ENCODE results near the gene TTC33.
A peak's percentile ranks its signal among the peaks of the same experiment; 100 is the strongest.

Gene TTC33

DNA sequence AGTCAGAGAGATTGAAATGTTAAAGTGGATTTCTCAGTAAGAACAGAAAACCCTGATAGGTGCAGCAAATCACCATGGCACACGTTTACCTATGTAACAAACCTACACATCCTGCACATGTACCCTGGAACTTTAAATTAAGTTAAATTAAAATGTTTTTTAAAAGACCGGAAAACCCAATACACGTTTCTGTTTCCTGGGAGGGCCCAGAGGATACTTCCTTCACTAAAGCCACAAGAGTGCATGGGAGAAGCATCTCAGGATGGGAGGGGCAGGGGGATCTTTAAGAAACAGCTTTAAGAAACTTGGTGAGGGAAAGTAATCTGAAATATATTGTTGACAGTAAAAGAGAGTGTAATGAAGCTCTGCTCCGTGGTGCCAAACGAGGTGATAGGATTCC lies 240.8 kb downstream of the TTC33 start:
- DNase-seq (ENCODE audit: low read depth) = no peak

DNA sequence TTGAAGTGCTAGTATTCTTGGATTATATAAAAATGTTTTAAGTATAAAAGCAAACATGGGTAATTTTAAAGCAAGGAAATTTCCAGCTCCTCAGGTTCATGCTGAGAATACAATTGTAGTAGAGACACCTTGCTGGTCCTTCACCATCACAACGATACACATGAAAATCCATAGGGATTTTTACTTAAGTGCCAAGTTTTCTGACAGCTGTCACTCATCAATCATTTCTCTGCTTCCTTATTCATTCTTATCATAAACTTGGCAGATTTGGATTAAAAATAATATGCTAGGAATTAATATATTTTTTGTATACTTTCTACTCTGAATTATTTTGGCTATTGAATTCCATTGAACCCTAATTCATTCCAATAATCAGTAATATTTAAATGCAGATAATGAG lies 244.0 kb downstream of the TTC33 start:
- no peak for DNase-seq (ENCODE audit: low read depth)

DNA sequence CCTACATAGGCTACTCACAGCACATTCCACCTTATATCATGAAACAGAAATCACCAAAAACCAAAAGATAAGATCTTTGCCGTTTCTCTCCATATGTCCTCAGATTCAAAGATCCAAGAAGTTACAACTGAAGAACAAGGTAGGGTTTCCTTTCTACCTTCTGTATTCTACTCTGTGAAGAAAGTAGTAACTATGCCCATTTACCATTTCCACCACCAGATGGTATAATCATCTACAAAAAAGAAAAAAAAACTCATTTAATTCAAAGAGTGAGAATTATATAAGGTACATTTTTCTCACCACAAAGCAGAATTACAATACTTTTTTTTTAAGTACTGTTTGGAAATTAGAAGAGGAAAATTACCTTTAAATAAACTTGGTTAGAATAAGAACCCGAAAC lies 248.7 kb downstream of the TTC33 start:
- DNase-seq (ENCODE audit: low read depth) = no peak

DNA sequence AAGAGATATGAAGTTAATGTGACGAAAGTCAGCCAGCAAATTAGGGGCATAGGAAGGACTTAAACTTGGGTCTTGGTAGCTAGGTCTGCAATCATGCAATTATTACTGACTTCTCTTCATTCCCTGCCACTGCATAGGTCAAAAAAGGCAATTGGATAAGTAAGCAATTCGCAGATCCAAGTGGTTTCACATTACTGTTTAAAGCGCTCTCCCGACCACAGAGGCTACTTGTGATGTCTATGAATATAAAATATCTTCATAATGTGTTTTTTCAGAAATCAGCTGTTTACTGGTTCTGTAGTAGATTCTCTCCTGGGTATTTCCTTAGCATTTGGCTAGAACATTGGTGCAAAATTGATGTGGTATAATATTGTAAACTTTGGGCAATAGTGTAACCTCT lies 250.7 kb downstream of the TTC33 start:
- no peak for DNase-seq (ENCODE audit: low read depth)

DNA sequence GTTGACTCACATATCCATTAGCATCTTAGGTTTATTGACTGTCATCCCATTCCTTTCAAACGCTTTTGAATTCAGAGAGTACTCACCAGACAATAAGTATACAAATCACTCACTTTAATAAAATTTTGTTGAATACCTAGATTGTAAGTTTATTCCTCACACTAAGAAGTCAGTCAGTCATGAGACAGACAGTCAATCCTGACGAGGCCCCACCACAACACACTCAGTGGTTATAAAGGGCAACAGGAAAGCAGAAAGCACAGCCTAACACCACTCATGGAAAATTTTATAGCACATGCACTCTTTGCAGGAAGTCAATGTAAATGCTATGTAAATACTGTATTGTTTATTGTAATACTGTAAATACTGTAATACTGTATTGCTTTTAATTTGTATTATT lies 252.3 kb downstream of the TTC33 start:
- DNase-seq (ENCODE audit: low read depth) = no peak

- DNase-seq (ENCODE audit: low read depth) = no peak
Observed at GRCh38 chr5:40502736-40503135, 253.0 kb downstream of the TTC33 start.

DNA sequence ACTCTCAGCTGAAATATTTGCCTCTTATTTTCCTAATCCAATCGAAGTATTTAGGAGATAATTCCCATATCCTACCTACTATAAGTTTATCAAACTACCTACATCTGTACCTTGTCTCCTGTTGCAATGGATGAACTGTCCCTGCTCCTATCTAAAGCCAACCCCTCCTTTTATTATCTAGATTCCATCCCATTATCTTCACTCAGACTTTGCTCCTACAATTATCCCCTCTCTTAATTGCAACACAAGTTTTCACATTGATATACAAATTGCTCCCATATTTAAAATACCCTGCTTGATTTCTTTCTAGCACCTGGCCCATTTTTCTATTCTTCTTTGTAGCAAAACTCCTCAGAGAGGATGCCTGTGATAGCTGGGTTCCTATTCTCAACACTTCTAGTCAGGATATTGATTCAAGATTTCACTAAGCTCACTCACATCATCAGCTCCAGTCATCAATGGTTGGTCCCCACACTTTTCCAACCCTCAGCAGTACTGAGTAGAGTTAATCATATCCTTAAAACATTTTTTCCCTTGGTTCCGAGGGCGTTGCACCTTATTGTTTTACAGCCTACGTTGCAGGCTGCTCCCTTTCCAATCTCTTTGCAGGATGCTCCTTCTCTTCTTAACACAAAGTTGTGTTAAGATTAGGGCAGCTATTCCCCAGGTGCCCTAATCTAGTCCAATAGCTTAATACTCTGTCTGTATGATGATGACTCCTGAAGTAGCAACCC lies 253.9 kb downstream of the TTC33 start:
- DNase-seq (ENCODE audit: low read depth) = no peak

- DNase-seq (ENCODE audit: low read depth) = no peak
Observed at GRCh38 chr5:40499518-40500273, 256.1 kb downstream of the TTC33 start.

GRCh38 chr5:40499007-40499406 lies 256.8 kb downstream of the TTC33 start:
- no peak for DNase-seq (ENCODE audit: low read depth)

DNA sequence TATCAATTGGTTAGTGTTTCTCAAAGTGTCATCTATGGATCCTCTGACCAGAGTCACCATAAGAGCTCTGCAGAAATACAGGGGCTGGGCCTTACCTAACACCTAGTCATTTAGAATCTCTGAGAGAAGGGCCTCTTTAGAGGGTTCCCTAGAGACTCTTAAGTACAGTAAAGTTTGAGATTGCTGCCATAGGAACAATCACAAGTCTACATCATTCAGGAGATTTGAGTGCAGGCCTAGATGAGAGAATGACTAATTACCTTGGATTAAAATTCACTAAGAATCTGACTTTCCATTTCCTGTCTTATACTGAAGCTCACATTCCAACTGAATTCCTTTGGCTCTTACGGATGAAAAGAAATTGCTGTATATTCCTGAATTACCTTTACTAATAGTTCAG lies 258.2 kb downstream of the TTC33 start:
- no peak for DNase-seq (ENCODE audit: low read depth)

DNA sequence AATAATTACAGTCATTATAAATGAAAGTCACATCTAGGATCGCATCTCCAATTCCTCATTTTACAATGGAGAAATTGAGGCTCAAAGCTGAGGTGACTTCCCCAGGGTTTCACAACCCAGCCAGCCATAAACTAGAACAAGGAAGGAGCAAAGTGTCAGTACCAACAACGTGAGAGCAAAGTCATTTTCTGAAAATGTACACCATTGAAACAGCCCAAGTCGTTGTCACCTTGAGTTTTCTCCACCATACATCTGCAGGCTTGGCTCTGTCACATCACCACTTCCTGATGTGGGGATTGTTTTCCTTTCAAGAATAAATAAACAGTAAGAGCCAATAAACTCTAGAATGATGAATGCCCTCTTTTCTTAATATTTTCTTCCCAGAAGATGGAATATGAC lies 260.5 kb downstream of the TTC33 start:
- no peak for DNase-seq (ENCODE audit: low read depth)

DNA sequence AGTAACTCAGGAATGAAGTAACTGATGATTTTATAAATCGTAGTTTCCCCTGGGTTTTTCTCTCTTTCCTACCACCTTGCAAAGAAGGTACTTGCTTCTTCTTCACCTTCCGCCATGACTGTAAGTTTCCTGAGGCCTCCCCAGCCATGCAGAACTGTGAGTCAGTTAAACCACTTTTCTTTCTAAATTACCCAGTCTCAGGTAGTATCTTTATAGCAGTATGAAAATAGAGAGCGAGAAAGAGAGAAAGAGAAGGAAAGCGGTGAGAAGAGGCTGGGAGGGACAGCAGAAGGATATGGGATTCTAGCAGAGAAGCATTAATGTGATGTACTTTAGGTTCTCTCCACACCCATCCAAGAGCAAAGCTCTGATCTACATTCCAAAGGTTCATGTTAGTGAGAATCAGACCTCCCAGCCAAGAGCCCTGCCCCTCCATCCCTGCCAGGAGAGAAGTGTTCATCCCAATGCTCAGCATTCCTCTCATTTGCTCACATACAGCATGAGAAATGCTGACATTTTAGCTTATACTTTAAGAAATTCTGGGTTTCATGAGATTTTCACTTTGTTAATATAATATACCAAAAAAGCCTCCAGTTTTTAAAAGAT lies 261.0 kb downstream of the TTC33 start:
- no peak for DNase-seq (ENCODE audit: low read depth)

DNA sequence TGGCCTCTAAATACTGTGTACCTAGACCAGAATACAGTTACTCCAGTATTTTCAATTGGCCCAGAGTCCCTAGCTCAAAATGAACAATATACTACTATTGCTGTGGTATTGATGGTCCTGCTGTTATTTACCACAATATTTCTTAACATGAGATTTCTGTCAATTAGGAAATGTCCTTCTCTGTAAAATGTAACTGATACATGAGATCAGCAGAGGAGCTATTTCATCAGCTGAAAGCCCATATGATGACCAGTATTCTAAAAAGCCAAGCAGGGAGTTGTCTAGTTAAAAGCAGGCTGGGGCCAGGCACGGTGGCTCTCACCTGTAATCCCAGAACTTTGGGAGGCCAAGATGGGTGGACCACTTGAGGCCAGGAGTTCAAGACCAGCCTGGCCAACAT lies 263.7 kb downstream of the TTC33 start:
- no peak for DNase-seq (ENCODE audit: low read depth)

- DNase-seq (ENCODE audit: low read depth) = no peak
Observed at GRCh38 chr5:40491644-40492043, 264.1 kb downstream of the TTC33 start.

- DNase-seq (ENCODE audit: low read depth) = no peak
Observed at GRCh38 chr5:40490464-40491111, 265.2 kb downstream of the TTC33 start.

DNA sequence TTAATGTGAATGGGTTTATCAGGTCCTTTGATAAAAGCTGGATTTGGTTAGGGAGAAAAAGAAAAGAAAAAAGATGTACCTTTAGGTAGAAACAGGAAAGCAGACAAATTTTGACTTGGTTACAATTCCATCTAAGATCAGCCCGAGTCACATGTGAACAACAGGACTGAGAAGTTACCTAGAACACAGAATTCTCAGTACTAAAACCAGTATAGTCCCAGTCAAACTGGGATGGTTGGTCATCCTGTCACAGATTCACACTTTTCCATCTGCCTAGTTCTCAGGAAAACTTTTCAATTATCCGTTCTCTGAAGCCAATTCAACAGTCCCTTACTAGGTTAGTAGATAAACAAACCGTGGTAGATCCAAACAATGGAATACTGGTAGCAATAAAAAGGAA lies 266.3 kb downstream of the TTC33 start:
- no peak for DNase-seq (ENCODE audit: low read depth)

GRCh38 chr5:40486437-40487275 lies 269.1 kb downstream of the TTC33 start:
- no peak for DNase-seq (ENCODE audit: low read depth)

DNA sequence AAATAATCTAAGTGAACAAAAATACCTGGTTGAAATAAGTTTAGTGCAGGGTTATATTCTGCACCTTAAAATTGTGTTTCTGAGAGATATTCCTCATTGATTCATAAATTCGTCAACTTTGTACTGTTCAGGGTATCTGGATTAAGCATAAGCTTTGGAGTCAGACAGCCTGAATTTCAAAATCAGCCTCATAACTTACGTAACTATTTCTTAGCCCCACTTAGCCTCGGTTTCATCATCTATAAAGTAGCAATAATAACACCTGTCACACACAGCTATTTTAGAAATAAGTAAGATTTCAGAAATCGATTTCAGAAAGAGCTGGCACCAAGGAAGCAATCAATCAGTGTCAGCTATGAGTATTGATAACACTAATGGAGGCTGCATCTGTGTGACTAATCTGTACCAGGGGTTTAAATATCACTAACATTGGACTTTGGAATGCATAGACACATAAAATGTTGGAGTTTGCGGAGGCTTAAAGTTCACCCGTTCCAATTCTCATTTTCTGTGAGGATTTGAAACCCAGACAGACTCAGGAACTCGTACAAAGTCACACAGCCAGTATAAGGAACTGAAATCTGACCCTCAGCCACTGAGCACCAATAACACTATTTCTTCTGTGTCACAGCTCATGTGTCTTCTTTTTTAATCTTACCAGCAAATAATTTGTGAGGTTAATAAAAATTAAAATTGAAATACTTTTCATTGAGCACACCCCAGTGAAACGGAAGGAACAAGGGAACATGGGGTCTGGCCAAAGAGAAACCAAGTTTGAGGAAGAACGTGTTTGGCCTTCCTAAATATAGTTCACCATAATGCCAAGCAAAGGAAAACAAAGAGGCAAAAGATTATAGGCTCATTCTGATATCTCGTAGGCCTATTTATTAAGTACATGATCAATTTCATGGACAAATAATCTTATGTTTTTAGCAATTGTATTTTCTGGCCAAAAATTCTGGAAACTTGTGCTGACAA lies 270.5 kb downstream of the TTC33 start:
- DNase-seq (ENCODE audit: low read depth) = no peak

DNA sequence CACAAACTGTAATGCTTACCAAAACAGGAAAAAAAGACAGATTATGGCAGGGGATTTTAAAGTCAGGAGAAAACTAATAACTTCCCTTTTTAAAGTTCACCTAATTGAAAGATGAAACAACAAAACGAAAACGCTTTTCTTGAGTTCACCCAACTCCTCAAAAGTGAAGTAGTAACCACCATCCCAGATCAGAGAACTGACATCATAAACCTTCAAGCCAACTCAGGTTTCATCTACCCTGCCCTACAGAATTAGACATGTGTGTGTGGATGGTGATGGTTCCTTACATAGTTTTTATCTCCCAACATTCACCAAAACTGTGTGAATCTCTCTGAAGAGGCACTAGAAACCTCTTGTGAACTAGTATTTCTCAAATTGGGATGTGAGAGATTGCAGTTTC lies 271.3 kb downstream of the TTC33 start:
- DNase-seq (ENCODE audit: low read depth) = no peak

GRCh38 chr5:40483316-40483715 lies 272.4 kb downstream of the TTC33 start:
- DNase-seq (ENCODE audit: low read depth) = peak; percentile 30

DNA sequence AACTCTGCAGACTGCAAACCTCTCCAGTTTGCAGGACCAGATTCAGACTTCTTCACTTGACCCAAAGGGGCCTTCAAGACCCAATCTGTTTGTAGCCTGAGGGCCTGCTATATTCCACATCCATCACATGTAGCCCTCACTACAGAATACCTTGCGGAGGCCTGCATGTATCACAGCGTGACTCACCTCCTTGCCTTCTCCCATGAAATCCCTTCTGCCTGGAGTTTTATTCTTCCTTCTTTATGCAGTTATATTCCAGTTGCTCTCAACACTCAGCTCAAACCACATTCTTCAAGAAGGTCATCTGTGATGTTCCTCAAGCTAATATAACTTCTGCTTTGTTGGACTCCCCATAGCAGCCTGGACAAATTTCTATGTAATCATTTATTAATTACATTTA lies 274.5 kb downstream of the TTC33 start:
- DNase-seq (ENCODE audit: low read depth) = no peak
